Naive thymus-derived CD8-positive, alpha-beta T cell (primary cell): ENCODE data around the gene WNT1. TPM values are rescaled to one million over a fixed set of nuclear protein-coding genes. Genes with fewer than 3 reads are reported as not detected.

Experiments used
- ATAC-seq, 2 donors: fragments of 150-1000 bp; cut with Tn5 transposase in 1 of 2; sonication (Bioruptor Pico), chemical (Tn5 transposase) in 1 of 2; 1 replicate in 1 of 2; 2 replicates in 1 of 2; pipeline ENCODE4 v1.10.0; 2021; ENCODE audit warnings: mild to moderate bottlenecking in 2 of 2, moderate library complexity in 2 of 2
- POLR2A ChIA-PET: fragments of 350-600 bp; sonication (Branson Sonifier 250); formaldehyde crosslinking; loops from one replicate; lab custom pipeline; 2021; ENCODE audit warnings: antibody characterized with exemption; lab: Charles Lee
- DNase-seq, 10 donors: peaks; one replicate each; pipeline versions ENCODE4 v3.0.0 to v3.0.0-alpha.2; 2020 to 2022
- H3K27ac Mint-ChIP-seq, 10 donors: one replicate each; pipeline ENCODE4 v1.8.0; 2020 to 2022; ENCODE audit warnings: mild to moderate bottlenecking in 10 of 10, mixed read lengths in 10 of 10, moderate library complexity in 4 of 10, inconsistent platforms in 1 of 10
- H3K27me3 Mint-ChIP-seq, 5 donors: one replicate each; pipeline ENCODE4 v1.8.0; 2021 to 2022; ENCODE audit warnings: mixed read lengths in 5 of 5
- H3K36me3 Mint-ChIP-seq, 3 donors: one replicate each; pipeline ENCODE4 v1.8.0; 2020 to 2022; ENCODE audit warnings: mixed read lengths in 3 of 3, mild to moderate bottlenecking in 2 of 3, inconsistent platforms in 1 of 3
- H3K4me1 Mint-ChIP-seq, 4 donors: one replicate each; pipeline ENCODE4 v1.8.0; 2021 to 2022; ENCODE audit warnings: mixed read lengths in 4 of 4
- H3K4me3 Mint-ChIP-seq, 10 donors: one replicate each; pipeline ENCODE4 v1.8.0; 2020 to 2022; ENCODE audit warnings: mild to moderate bottlenecking in 10 of 10, mixed read lengths in 10 of 10, moderate library complexity in 6 of 10, inconsistent platforms in 1 of 10
- H3K9me3 Mint-ChIP-seq, 9 donors: one replicate each; pipeline ENCODE4 v1.8.0; 2020 to 2022; ENCODE audit warnings: mixed read lengths in 9 of 9, mild to moderate bottlenecking in 3 of 9, inconsistent platforms in 1 of 9, moderate library complexity in 1 of 9
- polyA plus RNA-seq, 3 donors: library from polyadenylated mRNA; unstranded; fragments of 300-500 nt; fragmentation: Illumina TruSeq; gene quantifications; one replicate each; pipeline ENCODE4 v1.2.3, GENCODE V29; 2021
- total RNA-seq, 8 experiments: library from RNA in 2 of 8; stranded (reverse) in 2 of 8; gene quantifications; one replicate each; pipeline ENCODE4 v1.2.3 and lab custom pipeline; 2021 to 2026

WNT1 gene
- total and polyA plus RNA-seq, 5 experiments from 2014 or later, result 0.23 to 1.2 (median 0.49) TPM

GRCh38 chr12:48973531-48973930 is 4.6 kb upstream of the WNT1 start:
- no peak for ATAC-seq
- H3K27ac Mint-ChIP-seq, result no peak overlapping the region
- peaks cover 23 to 46% (median 42%) of the 10 kb centered on the region in 4 donors for H3K4me1 Mint-ChIP-seq
- H3K36me3 Mint-ChIP-seq, result peaks cover 0 to 2% (median 0%) of the 10 kb centered on the region in 3 donors
- peaks cover 16 to 57% (median 49%) of the 10 kb centered on the region in 5 donors for H3K27me3 Mint-ChIP-seq
- DNase-seq, result no peak
- no peaks in the 10 kb centered on the region for H3K9me3 Mint-ChIP-seq
- POLR2A ChIA-PET, result no interaction called here
- H3K4me3 Mint-ChIP-seq, result no peak overlapping the region

- H3K27ac Mint-ChIP-seq, result no peak overlapping the region
- POLR2A ChIA-PET, result no interaction called here
- H3K9me3 Mint-ChIP-seq, result no peaks in the 10 kb centered on the region
- H3K36me3 Mint-ChIP-seq, result peaks cover 0 to 2% (median 0%) of the 10 kb centered on the region in 3 donors
- H3K4me3 Mint-ChIP-seq, result no peak overlapping the region
- peaks cover 16 to 62% (median 49%) of the 10 kb centered on the region in 5 donors for H3K27me3 Mint-ChIP-seq
- ATAC-seq (no peak), DNase-seq (peak in 2 of 10 donors; percentile 24 to 46)
- H3K4me1 Mint-ChIP-seq, result peaks cover 26 to 49% (median 46%) of the 10 kb centered on the region in 4 donors
Observed at GRCh38 chr12:48973941-48974673, 4.0 kb upstream of the WNT1 start.

DNA sequence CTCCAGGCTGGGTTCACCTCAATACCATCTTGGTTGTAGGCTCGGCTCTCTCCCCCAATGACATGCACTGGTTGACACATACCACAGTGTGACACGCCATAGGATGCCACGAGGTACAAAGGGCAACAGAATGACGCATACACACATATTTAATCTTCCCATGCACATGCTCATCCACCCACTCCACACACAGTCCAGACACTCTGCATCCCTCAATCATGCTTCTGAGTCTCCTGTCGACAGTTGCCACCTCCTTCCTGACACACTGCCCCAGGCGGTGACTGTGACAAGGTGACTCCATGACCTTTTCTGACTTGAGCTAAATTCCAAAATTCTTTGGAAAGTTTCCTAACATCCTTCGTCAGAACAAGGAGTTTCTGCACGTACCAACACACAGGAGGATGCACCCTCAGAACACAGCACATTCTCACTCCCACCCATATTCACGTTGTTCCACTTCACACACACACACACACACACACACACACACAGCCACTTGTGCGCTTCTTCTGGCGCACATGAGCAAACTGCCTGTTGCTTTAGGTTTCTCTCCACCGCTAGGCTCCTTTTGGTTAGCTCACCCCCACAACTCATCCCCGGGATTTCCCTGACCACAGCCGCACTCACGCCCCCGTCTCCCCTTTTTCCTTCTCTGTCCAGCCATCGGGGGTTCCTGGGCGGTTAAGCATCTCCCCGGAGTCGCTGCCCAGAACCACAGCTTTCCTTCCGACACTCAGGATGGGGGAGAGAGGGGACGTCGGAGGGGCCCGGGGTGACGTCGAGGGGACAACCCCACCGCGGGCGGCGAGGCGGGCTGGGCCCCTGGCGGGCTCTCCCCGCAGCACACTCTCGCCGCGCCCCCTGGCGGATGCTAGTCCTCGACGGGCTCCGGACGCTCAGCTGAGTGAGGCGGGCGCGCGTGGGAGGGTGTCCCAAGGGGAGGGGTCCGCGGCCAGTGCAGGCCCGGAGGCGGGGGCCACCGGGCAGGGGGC is 536 bp upstream of the WNT1 start:
- Mint-ChIP-seq H3K4me3 (peak overlapping the region; percentile 33 to 82 (median 64)), H3K36me3 (peaks cover 0 to 2% (median 0%) of the 10 kb centered on the region in 3 donors), H3K27ac (peak overlapping the region; percentile 22 to 95 (median 69)), H3K27me3 (peaks cover 7 to 39% (median 30%) of the 10 kb centered on the region in 5 donors), H3K4me1 (peaks cover 32 to 53% (median 50%) of the 10 kb centered on the region in 4 donors), H3K9me3 (no peaks in the 10 kb centered on the region)
- ATAC-seq (peak; percentile 52 to 59), DNase-seq (peak; percentile 76 to 88 (median 78))
- POLR2A ChIA-PET, result interaction anchor here (0.8 to 6.7 kb wide), 7 partner anchors 10 to 83 kb away, joined by 3 to 47 read pairs (median 4); partner anchors contain the start of genes ARF3, DDN and FKBP11

GRCh38 chr12:48978741-48979601 is 849 bp downstream of the WNT1 start:
- Mint-ChIP-seq H3K36me3 (peaks cover 0 to 2% (median 0%) of the 10 kb centered on the region in 3 donors), H3K9me3 (no peaks in the 10 kb centered on the region), H3K4me1 (peaks cover 32 to 54% (median 47%) of the 10 kb centered on the region in 4 donors), H3K27me3 (peaks cover 5 to 25% (median 16%) of the 10 kb centered on the region in 5 donors), H3K27ac (peak overlapping the region; percentile 53 to 93 (median 82)), H3K4me3 (peak overlapping the region; percentile 77 to 93 (median 90))
- no peak for DNase-seq
- ATAC-seq, result peak; percentile 10 to 18
- POLR2A ChIA-PET, result interaction anchor here (0.7 to 6.7 kb wide), 13 partner anchors 9 to 126 kb away, joined by 3 to 47 read pairs (median 6); partner anchors contain the start of genes ARF3, DDN, DDX23 and FKBP11

- Mint-ChIP-seq H3K9me3 (no peaks in the 10 kb centered on the region), H3K27ac (peak overlapping the region; percentile 53 to 93 (median 86)), H3K36me3 (peaks cover 0 to 2% (median 0%) of the 10 kb centered on the region in 3 donors), H3K4me1 (peaks cover 32 to 54% (median 47%) of the 10 kb centered on the region in 4 donors), H3K27me3 (peaks cover 2 to 20% (median 11%) of the 10 kb centered on the region in 5 donors), H3K4me3 (peak overlapping the region; percentile 77 to 93 (median 90))
- peak in 7 of 10 donors; percentile 36 to 71 (median 58) for DNase-seq
- peak; percentile 40 to 43 for ATAC-seq
- POLR2A ChIA-PET, result interaction anchor here (0.7 to 6.7 kb wide), 16 partner anchors 8 to 209 kb away, joined by 3 to 47 read pairs (median 4); partner anchors contain the start of genes ARF3, DDN, DDX23 and FKBP11
Observed at GRCh38 chr12:48979602-48980388, 1.7 kb downstream of the WNT1 start.

DNA sequence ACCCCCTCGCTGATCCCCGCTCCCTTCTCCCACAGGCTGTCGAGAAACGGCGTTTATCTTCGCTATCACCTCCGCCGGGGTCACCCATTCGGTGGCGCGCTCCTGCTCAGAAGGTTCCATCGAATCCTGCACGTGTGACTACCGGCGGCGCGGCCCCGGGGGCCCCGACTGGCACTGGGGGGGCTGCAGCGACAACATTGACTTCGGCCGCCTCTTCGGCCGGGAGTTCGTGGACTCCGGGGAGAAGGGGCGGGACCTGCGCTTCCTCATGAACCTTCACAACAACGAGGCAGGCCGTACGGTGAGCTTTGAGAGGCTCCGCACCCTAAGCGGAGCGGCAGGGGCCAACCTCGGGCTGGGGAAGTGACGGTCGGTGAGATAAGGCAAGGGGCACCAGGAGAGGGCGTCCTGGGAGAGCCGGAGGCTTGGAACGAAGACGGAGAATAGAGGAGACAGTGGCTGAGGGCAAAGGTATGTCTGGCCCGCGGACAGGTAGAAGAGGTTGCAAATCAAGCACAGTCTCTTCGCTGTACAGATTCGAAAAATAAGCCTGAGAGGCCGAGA is 2.3 kb downstream of the WNT1 start:
- H3K36me3 Mint-ChIP-seq, result peaks cover 0 to 2% (median 0%) of the 10 kb centered on the region in 3 donors
- ATAC-seq, result peak; percentile 15 to 27
- no peaks in the 10 kb centered on the region for H3K9me3 Mint-ChIP-seq
- DNase-seq, result peak in 2 of 10 donors; percentile 35 to 41
- H3K27me3 Mint-ChIP-seq, result peaks cover 2 to 21% (median 8%) of the 10 kb centered on the region in 5 donors
- peak overlapping the region; percentile 77 to 93 (median 90) for H3K4me3 Mint-ChIP-seq
- peaks cover 32 to 54% (median 47%) of the 10 kb centered on the region in 4 donors for H3K4me1 Mint-ChIP-seq
- POLR2A ChIA-PET, result interaction anchor here (0.6 to 6.7 kb wide), 16 partner anchors 11 to 208 kb away, joined by 3 to 47 read pairs (median 5); partner anchors contain the start of genes ARF3, DDN, DDX23 and FKBP11
- peak overlapping the region; percentile 41 to 93 (median 86) for H3K27ac Mint-ChIP-seq

GRCh38 chr12:48980953-48981756 is 3.0 kb downstream of the WNT1 start:
- Mint-ChIP-seq H3K9me3 (no peaks in the 10 kb centered on the region), H3K27me3 (peaks cover 2 to 21% (median 8%) of the 10 kb centered on the region in 5 donors), H3K36me3 (peaks cover 0 to 2% (median 0%) of the 10 kb centered on the region in 3 donors), H3K27ac (peak overlapping the region; percentile 41 to 93 (median 86)), H3K4me3 (peak overlapping the region; percentile 77 to 93 (median 90)), H3K4me1 (peaks cover 32 to 54% (median 46%) of the 10 kb centered on the region in 4 donors)
- peak; percentile 44 to 56 for ATAC-seq
- peak in 9 of 10 donors; percentile 16 to 74 (median 60) for DNase-seq
- POLR2A ChIA-PET, result interaction anchor here (0.6 to 6.7 kb wide), 13 partner anchors 11 to 208 kb away, joined by 3 to 47 read pairs (median 5); partner anchors contain the start of genes DDN, DDX23, FKBP11 and LMBR1L

- no peak for DNase-seq
- POLR2A ChIA-PET, result interaction anchor here (0.6 to 6.7 kb wide), 6 partner anchors 15 to 129 kb away, joined by 3 to 47 read pairs (median 6); partner anchors contain the start of genes DDN, DDX23, FKBP11 and PRKAG1
- no peaks in the 10 kb centered on the region for H3K9me3 Mint-ChIP-seq
- H3K27me3 Mint-ChIP-seq, result peaks cover 4 to 21% (median 8%) of the 10 kb centered on the region in 5 donors
- peaks cover 32 to 54% (median 46%) of the 10 kb centered on the region in 4 donors for H3K4me1 Mint-ChIP-seq
- H3K36me3 Mint-ChIP-seq, result peaks cover 0 to 2% (median 0%) of the 10 kb centered on the region in 3 donors
- H3K4me3 Mint-ChIP-seq, result peak overlapping the region; percentile 76 to 93 (median 89)
- peak overlapping the region; percentile 21 to 93 (median 82) for H3K27ac Mint-ChIP-seq
- ATAC-seq, result no peak
Observed at GRCh38 chr12:48981757-48982157, 3.6 kb downstream of the WNT1 start.

GRCh38 chr12:48982397-48983080 is 4.4 kb downstream of the WNT1 start:
- H3K27me3 Mint-ChIP-seq, result peaks cover 3 to 17% (median 4%) of the 10 kb centered on the region in 5 donors
- DNase-seq (no peak), ATAC-seq (no peak)
- peak overlapping the region in 9 of 10 donors; percentile 76 to 93 (median 89) for H3K4me3 Mint-ChIP-seq
- H3K9me3 Mint-ChIP-seq, result no peaks in the 10 kb centered on the region
- H3K4me1 Mint-ChIP-seq, result peaks cover 31 to 49% (median 41%) of the 10 kb centered on the region in 4 donors
- peaks cover 0 to 2% (median 0%) of the 10 kb centered on the region in 3 donors for H3K36me3 Mint-ChIP-seq
- POLR2A ChIA-PET, result interaction anchor here (0.5 to 6.7 kb wide), 4 partner anchors 14 to 61 kb away, joined by 4 to 47 read pairs (median 6); partner anchors contain the start of genes DDN and FKBP11
- H3K27ac Mint-ChIP-seq, result peak overlapping the region in 6 of 10 donors; percentile 0 to 84 (median 61)
